HG02973 (cell line): ENCODE data around the gene PARP15.

ENCODE experiments used
- ATAC-seq: cut with Tn5 transposase; IDR thresholded peaks from one replicate; pipeline ENCODE4 v1.9.1; 2021; ENCODE audit warnings: moderate library complexity; ENCODE audit not compliant: unreplicated experiment

Gene PARP15

GRCh38 chr3:122568755-122569154 lies 8.7 kb upstream of the PARP15 start:
- no peak for ATAC-seq

DNA sequence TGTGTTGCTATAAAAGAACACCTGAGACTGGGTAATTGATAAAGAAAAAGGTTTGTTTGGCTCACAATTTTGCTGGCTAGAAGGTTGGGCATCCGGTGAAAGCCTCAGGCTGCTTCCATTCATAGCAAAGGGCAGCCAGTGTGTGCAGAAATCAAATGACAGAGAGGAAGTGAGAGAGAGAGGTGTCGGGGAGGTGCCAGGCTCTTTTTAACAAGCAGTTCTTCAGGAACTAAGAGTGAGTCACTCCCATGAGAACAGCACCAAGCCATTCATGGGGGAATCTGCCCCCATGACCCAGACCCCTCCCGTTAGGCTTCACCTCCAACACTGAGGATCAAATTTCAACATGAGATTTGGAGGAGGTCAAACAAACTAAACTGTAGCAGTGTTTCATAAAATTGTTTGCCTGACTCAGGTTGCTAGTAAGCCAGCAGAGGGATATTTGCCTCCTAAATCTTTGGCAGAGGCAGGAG lies 4.5 kb upstream of the PARP15 start:
- ATAC-seq, result no peak

DNA sequence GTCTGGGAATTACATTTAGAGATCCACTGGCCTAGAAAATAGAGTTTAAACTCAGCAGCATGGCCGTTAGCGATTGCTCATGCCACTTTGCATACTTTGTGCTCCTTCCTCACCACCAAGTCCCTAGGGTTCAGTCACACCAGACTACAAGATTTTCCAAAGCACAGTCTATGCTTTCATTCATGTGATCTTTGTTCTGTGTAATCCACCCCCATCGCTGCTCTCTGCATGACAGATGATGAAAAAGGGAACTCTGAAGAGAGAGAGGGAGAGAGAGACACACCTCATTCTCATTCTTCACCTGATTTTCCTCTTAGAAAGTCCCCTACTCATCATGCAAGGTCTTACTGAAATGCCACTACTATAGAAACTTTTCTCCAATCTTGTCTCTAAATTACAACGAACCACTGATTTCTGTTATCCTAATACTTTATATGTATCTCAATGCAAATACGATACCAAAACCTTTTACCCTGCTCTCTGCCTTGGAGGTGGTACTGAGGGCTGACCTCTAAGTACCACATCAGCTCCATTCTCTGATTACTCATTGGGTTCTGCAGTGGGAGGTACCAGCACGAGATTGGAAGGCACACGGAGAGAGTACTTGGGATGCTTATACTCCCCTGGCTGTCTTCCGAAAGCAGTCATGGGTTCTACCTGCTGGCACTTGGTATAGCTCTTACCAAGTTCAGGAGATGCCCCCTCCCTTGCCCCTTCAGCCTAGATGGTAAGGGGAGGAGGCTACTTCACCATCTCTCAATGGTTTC lies 1.1 kb upstream of the PARP15 start:
- ATAC-seq, result peak; percentile 81

- no peak for ATAC-seq
Observed at GRCh38 chr3:122578069-122578740, 755 bp downstream of the PARP15 start.

- ATAC-seq, result no peak
Observed at GRCh38 chr3:122580470-122580869, 3.0 kb downstream of the PARP15 start.

GRCh38 chr3:122581622-122582021 lies 4.2 kb downstream of the PARP15 start:
- no peak for ATAC-seq

GRCh38 chr3:122582390-122582789 lies 4.9 kb downstream of the PARP15 start:
- ATAC-seq, result no peak

DNA sequence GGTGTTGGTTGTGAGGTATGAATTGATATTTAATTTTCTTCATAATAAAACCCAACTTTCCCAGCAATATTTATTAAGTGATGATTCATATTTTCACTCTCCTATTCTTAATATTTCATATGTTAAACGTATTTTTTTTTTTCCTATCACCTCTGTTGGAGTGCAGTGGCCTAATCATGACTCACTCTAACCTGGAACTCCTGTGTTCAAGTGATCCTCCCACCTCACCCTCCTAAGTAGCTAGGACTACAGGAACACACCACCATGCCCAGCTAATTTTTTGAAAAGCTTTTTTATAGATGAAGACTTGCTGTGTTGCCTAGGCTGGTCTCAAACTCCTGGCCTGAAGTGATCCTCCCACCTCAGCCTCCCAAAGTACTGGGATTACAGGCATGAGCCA lies 8.6 kb downstream of the PARP15 start:
- ATAC-seq, result no peak

- ATAC-seq, result no peak
Observed at GRCh38 chr3:122586773-122587485, 9.5 kb downstream of the PARP15 start.

DNA sequence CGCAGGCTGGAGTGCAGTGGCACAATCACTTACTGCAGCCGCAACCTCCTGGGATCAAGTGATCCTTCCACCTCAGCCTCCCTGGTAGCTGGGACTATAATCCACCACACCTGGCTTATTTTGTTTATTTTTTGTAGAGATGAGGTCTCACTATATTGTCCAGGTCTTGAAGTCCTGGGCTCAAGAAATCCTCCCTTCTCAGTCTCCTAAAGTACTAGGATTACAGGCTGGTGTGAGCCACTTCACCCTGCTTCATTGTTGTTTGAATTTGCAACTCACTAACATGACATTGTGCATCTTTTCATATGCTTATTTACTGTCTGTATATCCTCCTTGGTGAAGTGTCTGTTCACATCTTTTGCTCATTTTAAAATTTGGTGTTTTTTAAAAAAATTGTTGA lies 10.1 kb downstream of the PARP15 start:
- ATAC-seq, result no peak

DNA sequence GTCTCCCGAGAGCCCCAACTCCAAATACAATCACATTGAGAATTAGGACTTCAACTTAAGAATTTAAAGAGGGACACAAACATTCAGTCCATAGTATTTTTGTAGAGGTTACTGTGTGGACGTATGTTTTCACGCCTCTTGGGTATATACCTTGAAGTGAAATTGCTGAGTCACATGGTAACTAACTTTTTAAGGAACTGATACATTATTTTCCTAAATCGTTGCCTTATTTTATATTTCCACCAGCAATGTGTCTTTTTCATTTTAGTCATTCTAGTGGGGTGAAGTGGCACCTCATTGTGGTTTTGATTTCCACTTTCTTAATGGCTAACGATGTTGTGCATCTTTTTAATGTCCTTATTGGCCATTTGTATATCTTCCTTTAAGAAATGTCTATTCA lies 11.8 kb downstream of the PARP15 start:
- no peak for ATAC-seq

- no peak for ATAC-seq
Observed at GRCh38 chr3:122590610-122591009, 13.2 kb downstream of the PARP15 start.

- no peak for ATAC-seq
Observed at GRCh38 chr3:122594025-122594424, 16.6 kb downstream of the PARP15 start.

DNA sequence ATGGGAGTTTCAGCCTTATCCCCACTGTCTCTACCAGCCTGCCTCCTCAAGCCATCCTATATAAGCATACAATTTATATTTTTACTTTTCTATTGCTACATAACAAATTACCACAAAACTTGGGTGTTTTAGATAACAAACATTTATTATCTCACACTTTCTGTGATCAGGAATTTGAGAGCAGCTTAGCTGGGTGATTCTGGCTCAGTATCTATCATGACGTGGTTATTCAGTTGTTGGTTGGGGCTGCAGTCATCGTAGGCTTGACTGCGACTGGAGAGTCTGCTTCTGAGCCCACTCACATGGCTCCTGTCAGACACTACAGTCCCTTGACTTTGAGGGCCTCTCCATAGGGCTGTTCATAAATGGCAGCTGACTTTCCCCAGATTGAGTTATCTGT lies 20.7 kb downstream of the PARP15 start:
- peak; percentile 5 for ATAC-seq

- peak; percentile 51 for ATAC-seq
Observed at GRCh38 chr3:122598556-122598955, 21.1 kb downstream of the PARP15 start.

- ATAC-seq, result no peak
Observed at GRCh38 chr3:122602011-122602710, 24.7 kb downstream of the PARP15 start.

DNA sequence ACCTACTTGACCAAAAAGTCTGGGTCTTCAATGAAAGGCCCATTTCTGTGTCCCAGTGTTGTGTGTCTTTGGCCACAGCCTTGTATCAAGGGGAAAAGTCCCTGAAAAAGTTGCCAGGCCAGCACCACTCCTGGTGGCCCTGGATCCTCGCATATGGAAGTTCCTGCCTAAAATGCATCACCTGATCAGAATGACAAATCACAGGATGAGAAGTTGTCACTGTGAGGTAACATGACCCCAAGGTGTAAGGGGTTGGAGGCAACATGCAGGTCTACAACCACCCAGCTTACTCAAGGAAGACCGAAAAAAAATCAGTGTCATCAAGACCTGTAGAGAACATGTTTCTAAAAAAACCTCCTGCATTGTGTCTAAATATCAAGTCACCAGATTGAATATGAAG lies 25.6 kb downstream of the PARP15 start:
- no peak for ATAC-seq

- no peak for ATAC-seq
Observed at GRCh38 chr3:122606330-122606729, 28.9 kb downstream of the PARP15 start.

DNA sequence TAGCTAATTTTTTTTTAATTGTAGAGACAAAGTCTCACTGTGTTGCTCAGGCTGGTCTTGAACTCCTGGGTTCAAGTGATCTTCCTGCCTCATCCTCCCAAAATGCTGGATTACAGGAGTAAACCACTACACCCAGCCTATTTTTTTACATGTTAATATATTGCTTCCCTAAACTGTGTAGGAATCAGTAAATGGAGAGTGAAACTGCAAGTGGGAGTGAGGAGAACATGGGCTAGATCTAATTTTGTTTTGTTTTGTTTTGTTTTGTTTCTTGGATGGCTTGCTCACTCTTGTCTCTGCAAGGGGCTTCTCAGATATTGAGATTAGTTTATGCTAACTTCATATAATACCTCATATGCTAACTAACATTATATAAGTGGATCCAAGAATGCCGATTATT lies 31.5 kb downstream of the PARP15 start:
- ATAC-seq, result no peak

- ATAC-seq, result peak; percentile 91
Observed at GRCh38 chr3:122609798-122610559, 32.5 kb downstream of the PARP15 start.
